ENCODE data around the gene HYOU1.

Gene HYOU1

GRCh38 chr11:119095066-119095880 is 38.3 kb upstream of the HYOU1 start:
- H3K27ac ChIP-seq = peak overlapping the region; percentile 95
- peak; percentile 52 for TF ChIP-seq CTCF (conservative IDR thresholded peaks at IDR 0.05)

DNA sequence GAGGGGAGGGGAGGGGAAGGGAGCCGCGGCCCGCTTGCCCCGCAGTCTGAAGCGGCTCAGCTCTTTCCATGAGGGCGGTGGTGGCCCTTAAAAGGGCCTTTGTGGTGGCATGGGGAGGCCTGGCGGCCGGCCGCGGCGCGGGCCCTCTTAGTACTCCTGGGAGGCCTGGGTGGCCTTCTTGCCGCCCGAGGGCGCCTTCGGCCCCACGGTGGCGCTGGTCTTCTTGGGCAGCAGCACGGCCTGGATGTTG is 37.7 kb upstream of the HYOU1 start:
- peak; percentile 92 for TF ChIP-seq CTCF (conservative IDR thresholded peaks at IDR 0.05)
- peak overlapping the region; percentile 95 for H3K27ac ChIP-seq

- peak overlapping the region; percentile 95 for H3K27ac ChIP-seq
- TF ChIP-seq CTCF (conservative IDR thresholded peaks at IDR 0.05) = no peak
Observed at GRCh38 chr11:119093942-119094815, 37.2 kb upstream of the HYOU1 start.

GRCh38 chr11:119092880-119093842 is 36.2 kb upstream of the HYOU1 start:
- H3K27ac ChIP-seq = peak overlapping the region; percentile 95

GRCh38 chr11:119091966-119092879 is 35.2 kb upstream of the HYOU1 start:
- no peak for TF ChIP-seq CTCF (conservative IDR thresholded peaks at IDR 0.05)
- H3K27ac ChIP-seq = peak overlapping the region; percentile 95

More at GRCh38 chr11:119092880-119093842, 36.2 kb upstream of the HYOU1 start:
- TF ChIP-seq CTCF (conservative IDR thresholded peaks at IDR 0.05) = no peak

GRCh38 chr11:119091178-119091577 is 34.2 kb upstream of the HYOU1 start:
- no peak for TF ChIP-seq CTCF (conservative IDR thresholded peaks at IDR 0.05)

More at GRCh38 chr11:119091178-119091577, 34.2 kb upstream of the HYOU1 start:
- peak overlapping the region; percentile 95 for H3K27ac ChIP-seq

Measured in VCaP (cell line).